SKM-1 treated with dmso at 0.1 percent for 144 hours (cell line): ENCODE results near the gene MIEF2.

Experiments used
- DNase-seq: peaks from one replicate; lab custom pipeline; 2025; ENCODE audit not compliant: unreplicated experiment; lab: John Stamatoyannopoulos, UW

MIEF2 gene

DNA sequence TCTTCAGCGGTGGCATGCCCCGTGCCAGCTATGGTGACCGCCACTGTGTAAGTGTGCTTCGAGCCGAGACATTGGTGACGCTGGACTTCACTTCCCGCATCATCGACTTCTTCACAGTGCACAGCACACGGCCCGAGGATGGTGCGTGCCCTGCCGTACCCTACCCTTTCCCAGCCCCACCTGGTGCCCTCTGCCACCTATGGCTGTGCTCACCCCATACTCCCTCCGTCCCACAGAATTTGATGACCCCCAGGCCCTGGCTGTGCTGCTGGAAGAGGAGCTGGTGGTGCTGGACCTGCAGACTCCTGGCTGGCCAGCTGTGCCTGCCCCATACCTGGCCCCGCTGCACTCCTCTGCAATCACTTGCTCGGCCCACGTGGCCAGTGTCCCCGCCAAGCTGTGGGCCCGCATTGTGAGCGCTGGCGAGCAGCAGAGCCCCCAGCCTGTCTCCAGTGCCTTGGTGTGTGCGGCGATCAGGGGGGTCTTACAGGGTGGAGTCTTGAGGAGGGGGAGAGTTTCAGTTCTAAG lies 25.5 kb upstream of the MIEF2 start:
- no peak for DNase-seq

- no peak for DNase-seq
Measured at GRCh38 chr17:18235743-18236256, 24.7 kb upstream of the MIEF2 start.

GRCh38 chr17:18236494-18236893 lies 24.0 kb upstream of the MIEF2 start:
- DNase-seq = no peak

DNA sequence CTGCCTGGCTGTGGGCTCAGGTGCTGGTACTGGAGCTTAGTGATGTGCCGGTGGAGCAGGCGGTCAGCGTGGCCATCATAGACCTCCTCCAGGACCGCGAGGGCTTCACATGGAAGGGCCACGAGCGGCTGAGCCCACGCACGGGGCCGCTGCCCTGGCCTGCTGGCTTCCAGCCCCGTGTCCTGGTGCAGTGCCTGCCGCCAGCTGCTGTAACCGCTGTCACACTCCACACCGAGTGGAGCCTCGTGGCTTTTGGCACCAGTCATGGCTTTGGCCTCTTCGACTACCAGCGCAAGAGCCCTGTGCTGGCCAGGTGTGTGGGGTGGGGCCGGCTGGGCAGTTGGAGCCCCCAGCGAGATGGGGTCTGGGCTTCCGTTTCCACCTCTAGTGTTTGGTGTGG lies 23.0 kb upstream of the MIEF2 start:
- no peak for DNase-seq

- no peak for DNase-seq
Measured at GRCh38 chr17:18238299-18238698, 22.2 kb upstream of the MIEF2 start.

- no peak for DNase-seq
Measured at GRCh38 chr17:18240449-18240848, 20.0 kb upstream of the MIEF2 start.

GRCh38 chr17:18241229-18241871 lies 19.1 kb upstream of the MIEF2 start:
- no peak for DNase-seq

- DNase-seq = no peak
Measured at GRCh38 chr17:18245038-18245776, 15.3 kb upstream of the MIEF2 start.

- no peak for DNase-seq
Measured at GRCh38 chr17:18246109-18246725, 14.2 kb upstream of the MIEF2 start.

DNA sequence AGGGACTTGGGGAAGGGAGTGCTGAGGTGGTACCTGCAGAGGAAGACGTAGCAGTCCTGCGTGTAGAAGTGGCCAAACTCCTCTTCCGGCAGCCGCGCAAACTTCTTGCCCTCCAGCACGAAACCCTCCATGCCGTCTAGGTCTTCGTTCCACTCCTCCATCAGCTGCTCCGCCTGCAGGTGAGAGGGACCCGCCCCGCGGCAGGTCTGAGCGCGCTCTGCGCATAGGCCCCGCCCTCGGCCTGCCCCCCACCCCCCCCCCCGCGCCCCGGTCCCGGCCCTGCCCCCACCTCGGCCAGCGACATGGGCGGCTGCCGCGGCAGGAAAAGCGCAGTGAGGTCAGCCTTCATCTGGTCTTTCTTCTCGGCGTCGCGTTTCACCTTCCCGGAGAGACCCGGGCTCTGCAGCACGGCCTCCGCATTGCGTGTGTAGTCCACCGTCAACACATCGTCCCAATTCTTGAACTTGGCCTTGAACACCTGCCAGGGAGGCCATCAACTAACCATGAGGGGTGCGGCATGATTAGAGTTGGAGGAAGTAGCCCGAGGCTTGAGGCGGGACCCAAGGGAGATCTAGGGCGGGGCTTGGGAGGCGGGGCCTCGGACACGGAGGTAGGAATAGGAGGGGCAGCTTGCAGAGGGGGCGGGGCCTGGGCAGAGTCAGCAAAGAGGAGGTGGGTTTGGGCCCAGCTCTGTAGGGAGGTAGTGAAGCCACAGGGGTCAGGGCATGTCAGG lies 13.4 kb upstream of the MIEF2 start:
- no peak for DNase-seq

DNA sequence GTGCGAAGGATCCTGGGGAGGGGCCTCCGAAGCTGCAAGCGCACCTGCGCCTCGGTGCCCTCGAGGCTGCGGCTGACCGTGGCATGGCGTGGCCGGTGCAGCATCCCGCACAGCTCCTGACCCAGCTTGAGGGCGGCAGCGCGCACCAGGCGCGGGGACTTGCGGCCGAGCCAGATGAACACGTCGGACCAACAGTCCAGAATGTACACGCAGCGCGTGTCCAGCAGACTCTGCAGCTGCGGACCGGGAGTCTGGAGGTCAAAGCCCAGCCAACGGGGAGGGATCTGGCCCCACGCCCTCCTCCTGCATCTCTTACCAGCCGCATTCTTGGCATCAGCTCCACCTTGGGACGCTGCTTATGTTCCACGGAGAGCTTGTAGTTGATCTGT lies 12.9 kb upstream of the MIEF2 start:
- no peak for DNase-seq

GRCh38 chr17:18248300-18248731 lies 12.1 kb upstream of the MIEF2 start:
- peak; percentile 23 for DNase-seq

DNA sequence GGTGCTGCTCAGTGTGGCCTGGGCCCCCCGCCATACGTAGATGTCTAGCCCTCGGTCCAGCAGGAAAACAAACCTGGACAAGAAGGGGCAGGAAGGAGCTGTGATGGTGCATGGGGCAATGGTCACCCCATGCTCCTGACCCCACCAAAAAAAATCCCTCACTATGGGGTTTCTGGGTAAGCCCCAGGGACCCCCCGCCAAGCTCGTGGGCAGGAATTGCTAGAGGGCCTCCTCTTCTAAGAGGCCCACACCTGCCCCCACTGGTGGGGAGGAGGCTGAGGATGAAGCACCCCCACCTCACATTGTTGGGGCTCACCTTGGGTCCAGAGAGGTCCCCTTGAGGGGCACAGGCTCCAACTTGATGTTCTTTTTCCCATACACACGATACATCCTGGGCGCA lies 11.7 kb upstream of the MIEF2 start:
- DNase-seq = no peak

DNA sequence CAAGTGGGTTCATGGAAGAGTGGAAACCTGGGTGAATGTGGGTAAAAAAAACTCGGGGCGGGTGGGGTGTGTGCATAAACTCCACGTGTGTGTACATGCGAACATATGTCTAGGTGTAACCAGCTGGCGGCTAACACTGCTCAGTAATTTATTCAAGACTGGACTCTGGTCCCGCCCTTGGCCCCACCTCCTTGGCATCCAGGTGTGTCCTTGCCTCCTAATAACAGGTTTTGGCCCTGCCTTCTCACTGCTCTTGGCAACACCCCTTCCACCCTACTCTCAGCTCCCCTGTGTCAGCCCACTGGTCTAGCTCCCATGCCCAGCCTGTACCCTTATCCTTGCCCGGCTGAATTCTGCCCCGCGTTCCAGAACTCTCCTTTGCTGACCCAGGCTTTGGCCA lies 10.2 kb upstream of the MIEF2 start:
- no peak for DNase-seq

- DNase-seq = no peak
Measured at GRCh38 chr17:18250708-18251107, 9.8 kb upstream of the MIEF2 start.

- DNase-seq = no peak
Measured at GRCh38 chr17:18251204-18251603, 9.3 kb upstream of the MIEF2 start.

- DNase-seq = no peak
Measured at GRCh38 chr17:18252160-18252559, 8.3 kb upstream of the MIEF2 start.

DNA sequence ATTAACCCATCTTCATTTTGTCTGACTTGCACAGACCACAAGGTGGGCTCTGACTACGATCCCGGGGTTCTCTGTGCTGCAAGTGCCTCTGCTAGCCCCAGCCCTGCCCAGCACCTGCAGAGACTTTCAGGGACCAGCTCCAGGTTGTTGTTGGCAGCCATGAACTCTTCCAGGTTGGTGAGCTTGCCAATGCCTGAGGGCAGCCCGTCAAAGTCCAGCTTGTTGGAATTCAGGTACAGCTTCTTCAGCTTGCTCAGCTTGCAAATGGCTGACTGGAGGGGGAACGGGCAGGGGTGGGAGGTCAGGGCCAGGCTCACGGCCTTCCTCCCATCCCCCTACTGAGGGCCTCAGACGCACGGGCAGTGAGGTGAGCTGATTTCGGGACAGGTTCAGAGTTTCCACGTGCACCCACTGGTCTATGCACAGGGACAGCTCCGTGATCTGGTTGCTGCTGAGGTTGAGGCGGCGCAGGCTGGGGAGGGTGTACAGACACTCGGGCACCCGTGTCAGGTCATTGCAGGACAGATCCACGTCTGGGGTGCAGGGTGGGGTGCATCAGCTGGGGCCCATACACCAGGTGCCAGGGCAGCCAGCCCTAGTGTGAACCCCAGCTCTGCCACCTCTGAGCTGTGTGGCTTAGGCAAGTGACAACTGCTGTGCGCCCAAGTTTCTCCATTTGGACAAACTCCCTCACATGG lies 7.1 kb upstream of the MIEF2 start:
- DNase-seq = no peak

- DNase-seq = no peak
Measured at GRCh38 chr17:18253947-18254821, 6.3 kb upstream of the MIEF2 start.
